Muscle of leg (tissue), 16 donors: ENCODE results near the gene MARCHF3. TPM values are rescaled to one million over a fixed set of nuclear protein-coding genes. Genes with fewer than 3 reads are reported as not detected.

Experiments used
- DNase-seq: peaks from one replicate; pipeline ENCODE4 v3.0.0; 2013
- H3K27ac ChIP-seq: one replicate; pipeline ENCODE4 v1.5.1; 2013; ENCODE audit warnings: mild to moderate bottlenecking, low read length, control low read depth
- H3K27me3 ChIP-seq: one replicate; pipeline ENCODE4 v1.6.1; 2013; ENCODE audit warnings: low read length; ENCODE audit not compliant: control insufficient read depth, insufficient read depth
- H3K36me3 ChIP-seq: one replicate; pipeline ENCODE4 v1.6.1; 2013; ENCODE audit warnings: low read length; ENCODE audit not compliant: control insufficient read depth, insufficient read depth
- H3K4me1 ChIP-seq: one replicate; pipeline ENCODE4 v1.6.1; 2013; ENCODE audit warnings: low read length; ENCODE audit not compliant: control insufficient read depth, insufficient read depth
- H3K4me3 ChIP-seq: one replicate; pipeline ENCODE4 v1.5.1; 2013; ENCODE audit warnings: low read length, control low read depth
- H3K9me3 ChIP-seq: replicated peaks from 2 replicates; pipeline ENCODE4 v1.6.1; 2013; ENCODE audit warnings: low read depth, low read length; ENCODE audit not compliant: control insufficient read depth
- WGBS: methylation state at CpG from one replicate; pipeline ENCODE4 v1.1.5; 2013; ENCODE audit warnings: missing lambda C conversion rate; ENCODE audit not compliant: insufficient coverage; 5-methylcytosine and 5-hydroxymethylcytosine counted together
- long read RNA-seq, 11 donors: transcript quantifications; one replicate each; lab custom pipeline, GENCODE V29; 2026
- polyA plus RNA-seq, 8 donors: library from polyadenylated mRNA; unstranded; fragments of 120-200 nt; gene quantifications; one replicate each; pipeline versions ENCODE4 v1.2.1 to v1.2.3, GENCODE V29; 2013; ENCODE audit warnings: inconsistent platforms in 1 of 8, low replicate concordance in 1 of 8; ENCODE audit not compliant: insufficient read length in 8 of 8, insufficient read depth in 1 of 8
- total RNA-seq: library from RNA; stranded (reverse); fragments of 120-200 nt; gene quantifications from one replicate; pipeline ENCODE4 v1.2.4, GENCODE V29; 2013

Gene MARCHF3
- 11.6 TPM for total RNA-seq
- 10 to 100 TPM in 4 of 8 donors, 1 to 10 TPM in 4; 7.0 to 13.1 (median 10.0) TPM for polyA plus RNA-seq
- long read RNA-seq, donor 1, full-length matches to known transcripts: 1 of 1 reads
- long read RNA-seq, donor 1, partial matches to known transcripts: 0 of 1 reads
- long read RNA-seq, donor 1, other reads (novel, unspliced or antisense): 0 of 1 reads
- long read RNA-seq, donor 2: 0 reads
- long read RNA-seq, donor 3: 0 reads
- long read RNA-seq, donor 4, full-length matches to known transcripts: 2 of 2 reads
- long read RNA-seq, donor 4, partial matches to known transcripts: 0 of 2 reads
- long read RNA-seq, donor 4, other reads (novel, unspliced or antisense): 0 of 2 reads
- long read RNA-seq, donor 5, full-length matches to known transcripts: 4 of 4 reads
- long read RNA-seq, donor 5, partial matches to known transcripts: 0 of 4 reads
- long read RNA-seq, donor 5, other reads (novel, unspliced or antisense): 0 of 4 reads
- long read RNA-seq, donor 6, full-length matches to known transcripts: 2 of 2 reads
- long read RNA-seq, donor 6, partial matches to known transcripts: 0 of 2 reads
- long read RNA-seq, donor 6, other reads (novel, unspliced or antisense): 0 of 2 reads
- long read RNA-seq, donor 7, full-length matches to known transcripts: 2 of 2 reads
- long read RNA-seq, donor 7, partial matches to known transcripts: 0 of 2 reads
- long read RNA-seq, donor 7, other reads (novel, unspliced or antisense): 0 of 2 reads
- long read RNA-seq, donor 8, full-length matches to known transcripts: 1 of 1 reads
- long read RNA-seq, donor 8, partial matches to known transcripts: 0 of 1 reads
- long read RNA-seq, donor 8, other reads (novel, unspliced or antisense): 0 of 1 reads
- long read RNA-seq, donor 9: 0 reads
- long read RNA-seq, donor 10, full-length matches to known transcripts: 3 of 3 reads
- long read RNA-seq, donor 10, partial matches to known transcripts: 0 of 3 reads
- long read RNA-seq, donor 10, other reads (novel, unspliced or antisense): 0 of 3 reads
- long read RNA-seq, donor 11, full-length matches to known transcripts: 1 of 1 reads
- long read RNA-seq, donor 11, partial matches to known transcripts: 0 of 1 reads
- long read RNA-seq, donor 11, other reads (novel, unspliced or antisense): 0 of 1 reads

- no peaks in the 10 kb centered on the region for H3K9me3 ChIP-seq
- H3K4me3 ChIP-seq: peak within 1 kb of the TSS; percentile 85
- H3K27ac ChIP-seq: peak within 1 kb of the TSS; percentile 94
- under 1% methylated on average over 97 of the region's 97 CpGs for WGBS
- DNase-seq: peak; percentile 98
- peaks cover 19% of the 10 kb centered on the region for H3K4me1 ChIP-seq
- peaks cover 13% of the 10 kb centered on the region for H3K27me3 ChIP-seq
- no peaks in the 10 kb centered on the region for H3K36me3 ChIP-seq
Measured at GRCh38 chr5:127030259-127031146, at the start of gene MARCHF3. Gene MARCHF3, minus strand, starts transcription at chr5:127030558. Its CDS starts 112,387 bp downstream, at chr5:126918171.

GRCh38 chr5:127079994-127080491 lies 49.7 kb upstream of the MARCHF3 start:
- Histone ChIP-seq H3K27ac (no peak overlapping the region), H3K4me3 (no peak overlapping the region), H3K9me3 (no peaks in the 10 kb centered on the region), H3K27me3 (no peaks in the 10 kb centered on the region), H3K4me1 (no peaks in the 10 kb centered on the region), H3K36me3 (no peaks in the 10 kb centered on the region)
- WGBS: 39% methylated on average over 3 of the region's 9 CpGs
- DNase-seq: no peak

GRCh38 chr5:127077366-127077765 lies 47.0 kb upstream of the MARCHF3 start:
- H3K27ac ChIP-seq: no peak overlapping the region

GRCh38 chr5:127076315-127077129 lies 46.2 kb upstream of the MARCHF3 start:
- no peaks in the 10 kb centered on the region for H3K9me3 ChIP-seq
- H3K4me1 ChIP-seq: peaks cover 6% of the 10 kb centered on the region
- no peaks in the 10 kb centered on the region for H3K27me3 ChIP-seq
- no peak for DNase-seq
- H3K36me3 ChIP-seq: no peaks in the 10 kb centered on the region
- WGBS: 14% methylated on average over 1 of the region's 4 CpGs
- H3K27ac ChIP-seq: no peak overlapping the region
- H3K4me3 ChIP-seq: no peak overlapping the region

More at GRCh38 chr5:127077366-127077765, 47.0 kb upstream of the MARCHF3 start:
- H3K9me3 ChIP-seq: no peaks in the 10 kb centered on the region
- H3K36me3 ChIP-seq: no peaks in the 10 kb centered on the region
- no peaks in the 10 kb centered on the region for H3K27me3 ChIP-seq
- H3K4me1 ChIP-seq: peaks cover 6% of the 10 kb centered on the region
- H3K4me3 ChIP-seq: no peak overlapping the region
- no CpG with 5 or more reads among the region's 1 CpG for WGBS
- no peak for DNase-seq

- Histone ChIP-seq H3K27me3 (no peaks in the 10 kb centered on the region), H3K27ac (no peak overlapping the region), H3K4me3 (no peak overlapping the region), H3K36me3 (peaks cover 2% of the 10 kb centered on the region), H3K4me1 (peaks cover 6% of the 10 kb centered on the region), H3K9me3 (no peaks in the 10 kb centered on the region)
- WGBS: no CpG with 5 or more reads among the region's 3 CpGs
- no peak for DNase-seq
Measured at GRCh38 chr5:127074466-127074865, 44.1 kb upstream of the MARCHF3 start.

GRCh38 chr5:127072861-127073846 lies 42.8 kb upstream of the MARCHF3 start, which contains the start of gene C5orf63:
Gene C5orf63, minus strand, starts transcription at chr5:127073502. Its CDS starts 14,507 bp downstream, at chr5:127058995.
- no peaks in the 10 kb centered on the region for H3K9me3 ChIP-seq
- H3K36me3 ChIP-seq: peaks cover 2% of the 10 kb centered on the region
- H3K4me1 ChIP-seq: peaks cover 6% of the 10 kb centered on the region
- DNase-seq: peak; percentile 65
- H3K27ac ChIP-seq: peak within 1 kb of the TSS; percentile 60
- WGBS: 16% methylated on average over 32 of the region's 56 CpGs
- H3K27me3 ChIP-seq: no peaks in the 10 kb centered on the region
- peak within 1 kb of the TSS; percentile 72 for H3K4me3 ChIP-seq

- no peaks in the 10 kb centered on the region for H3K27me3 ChIP-seq
- peak overlapping the region; percentile 65 for H3K27ac ChIP-seq
- WGBS: no CpG with 5 or more reads among the region's 2 CpGs
- peaks cover 6% of the 10 kb centered on the region for H3K4me1 ChIP-seq
- H3K36me3 ChIP-seq: peaks cover 2% of the 10 kb centered on the region
- no peak overlapping the region for H3K4me3 ChIP-seq
- DNase-seq: peak; percentile 16
- no peaks in the 10 kb centered on the region for H3K9me3 ChIP-seq
Measured at GRCh38 chr5:127070243-127070642, 39.9 kb upstream of the MARCHF3 start.
